ENCODE results near the gene LAMB3. TPM values are rescaled to one million over a fixed set of nuclear protein-coding genes. Genes with fewer than 3 reads are reported as not detected.
A peak's percentile ranks its signal among the peaks of the same experiment; 100 is the strongest.

Gene LAMB3
- total and polyA plus RNA-seq, 4 donors = 14.6 to 121 (median 68.6) TPM

DNA sequence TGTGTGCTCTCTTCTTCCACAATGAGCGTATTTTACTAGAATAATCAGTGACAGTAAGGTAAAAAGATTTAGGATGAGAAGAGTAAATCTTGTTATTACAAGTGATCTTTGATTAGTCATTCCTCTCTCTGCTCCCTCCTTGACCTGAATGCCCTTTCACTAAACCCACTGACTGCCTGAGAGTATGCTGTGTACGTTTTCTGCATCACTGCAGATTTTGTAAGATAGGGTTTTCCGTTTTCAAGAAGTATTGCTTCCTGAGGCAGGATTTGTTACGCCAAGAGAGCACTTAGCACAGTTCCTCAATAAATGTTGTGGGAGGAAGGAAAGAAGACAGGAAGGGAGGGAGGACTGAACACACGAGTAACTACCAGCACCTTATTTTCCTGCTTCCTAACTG is 7.7 kb upstream of the LAMB3 start:
- H3K9ac ChIP-seq (ENCODE audit: insufficient read depth in 1 of 2, low read length in 2 of 2) = no peak overlapping the region
- H3K4me3 ChIP-seq = no peak overlapping the region
- no peaks in the 10 kb centered on the region for H3K36me3 ChIP-seq (ENCODE audit: control insufficient read depth in 4 of 4, insufficient read depth in 4 of 4, low read length in 4 of 4)
- H3K27me3 ChIP-seq (ENCODE audit: control insufficient read depth in 3 of 3, insufficient read depth in 3 of 3, low read length in 2 of 3) = no peaks in the 10 kb centered on the region
- DNase-seq = no peak
- WGBS, 2 donors = 14 to 20% methylated on average over 5 of the region's 5 CpGs
- TF ChIP-seq, protein P1, sequence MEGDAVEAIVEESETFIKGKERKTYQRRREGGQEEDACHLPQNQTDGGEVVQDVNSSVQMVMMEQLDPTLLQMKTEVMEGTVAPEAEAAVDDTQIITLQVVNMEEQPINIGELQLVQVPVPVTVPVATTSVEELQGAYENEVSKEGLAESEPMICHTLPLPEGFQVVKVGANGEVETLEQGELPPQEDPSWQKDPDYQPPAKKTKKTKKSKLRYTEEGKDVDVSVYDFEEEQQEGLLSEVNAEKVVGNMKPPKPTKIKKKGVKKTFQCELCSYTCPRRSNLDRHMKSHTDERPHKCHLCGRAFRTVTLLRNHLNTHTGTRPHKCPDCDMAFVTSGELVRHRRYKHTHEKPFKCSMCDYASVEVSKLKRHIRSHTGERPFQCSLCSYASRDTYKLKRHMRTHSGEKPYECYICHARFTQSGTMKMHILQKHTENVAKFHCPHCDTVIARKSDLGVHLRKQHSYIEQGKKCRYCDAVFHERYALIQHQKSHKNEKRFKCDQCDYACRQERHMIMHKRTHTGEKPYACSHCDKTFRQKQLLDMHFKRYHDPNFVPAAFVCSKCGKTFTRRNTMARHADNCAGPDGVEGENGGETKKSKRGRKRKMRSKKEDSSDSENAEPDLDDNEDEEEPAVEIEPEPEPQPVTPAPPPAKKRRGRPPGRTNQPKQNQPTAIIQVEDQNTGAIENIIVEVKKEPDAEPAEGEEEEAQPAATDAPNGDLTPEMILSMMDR (IDR thresholded peaks at IDR 0.05; ENCODE audit: control extremely low read depth, extremely low read depth) = no peak
- peak; percentile 46 for ATAC-seq (ENCODE audit: insufficient read depth, low FRiP score)
- no peak overlapping the region for H3K27ac ChIP-seq (ENCODE audit: low read depth in 1 of 2, low read length in 1 of 2)
- H3K4me1 ChIP-seq (ENCODE audit: control insufficient read depth in 5 of 5, insufficient read depth in 5 of 5, low read length in 5 of 5) = peaks cover 0 to 11% (median 3%) of the 10 kb centered on the region in 5 donors
- H3K9me3 ChIP-seq (ENCODE audit: control insufficient read depth in 4 of 4, insufficient read depth in 3 of 4, low read length in 3 of 4) = no peaks in the 10 kb centered on the region

DNA sequence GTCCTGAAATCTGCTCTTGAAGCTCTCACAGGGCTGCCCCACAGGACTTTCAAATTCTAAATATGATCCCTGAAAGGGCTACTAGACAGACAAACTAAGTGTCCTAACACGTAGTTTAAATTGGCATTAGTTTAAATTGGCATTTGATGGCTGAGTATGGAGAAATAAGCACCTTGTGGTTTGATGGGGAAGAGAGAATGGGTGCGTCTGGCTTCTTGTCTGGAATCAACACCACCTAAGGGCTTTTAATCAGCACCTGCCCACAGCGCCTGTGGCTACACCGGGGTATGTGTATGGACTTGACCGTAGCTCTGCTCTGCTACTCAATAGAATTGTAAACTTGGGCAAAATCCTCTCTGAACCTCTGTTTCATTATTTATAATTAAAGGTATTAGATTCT is 5.7 kb upstream of the LAMB3 start:
- Histone ChIP-seq H3K9me3 (ENCODE audit: control insufficient read depth in 4 of 4, insufficient read depth in 3 of 4, low read length in 3 of 4) (no peaks in the 10 kb centered on the region), H3K9ac (ENCODE audit: insufficient read depth in 1 of 2, low read length in 2 of 2) (no peak overlapping the region), H3K27me3 (ENCODE audit: control insufficient read depth in 3 of 3, insufficient read depth in 3 of 3, low read length in 2 of 3) (no peaks in the 10 kb centered on the region), H3K36me3 (ENCODE audit: control insufficient read depth in 4 of 4, insufficient read depth in 4 of 4, low read length in 4 of 4) (no peaks in the 10 kb centered on the region), H3K4me3 (no peak overlapping the region), H3K27ac (ENCODE audit: low read depth in 1 of 2, low read length in 1 of 2) (no peak overlapping the region), H3K4me1 (ENCODE audit: control insufficient read depth in 5 of 5, insufficient read depth in 5 of 5, low read length in 5 of 5) (peaks cover 3 to 16% (median 9%) of the 10 kb centered on the region in 5 donors)
- 56 to 67% methylated on average over 5 of the region's 5 CpGs for WGBS, 2 donors
- no peak for ATAC-seq (ENCODE audit: insufficient read depth, low FRiP score)
- TF ChIP-seq, protein P1 (IDR thresholded peaks at IDR 0.05; ENCODE audit: control extremely low read depth, extremely low read depth) = no peak
- no peak for DNase-seq

DNA sequence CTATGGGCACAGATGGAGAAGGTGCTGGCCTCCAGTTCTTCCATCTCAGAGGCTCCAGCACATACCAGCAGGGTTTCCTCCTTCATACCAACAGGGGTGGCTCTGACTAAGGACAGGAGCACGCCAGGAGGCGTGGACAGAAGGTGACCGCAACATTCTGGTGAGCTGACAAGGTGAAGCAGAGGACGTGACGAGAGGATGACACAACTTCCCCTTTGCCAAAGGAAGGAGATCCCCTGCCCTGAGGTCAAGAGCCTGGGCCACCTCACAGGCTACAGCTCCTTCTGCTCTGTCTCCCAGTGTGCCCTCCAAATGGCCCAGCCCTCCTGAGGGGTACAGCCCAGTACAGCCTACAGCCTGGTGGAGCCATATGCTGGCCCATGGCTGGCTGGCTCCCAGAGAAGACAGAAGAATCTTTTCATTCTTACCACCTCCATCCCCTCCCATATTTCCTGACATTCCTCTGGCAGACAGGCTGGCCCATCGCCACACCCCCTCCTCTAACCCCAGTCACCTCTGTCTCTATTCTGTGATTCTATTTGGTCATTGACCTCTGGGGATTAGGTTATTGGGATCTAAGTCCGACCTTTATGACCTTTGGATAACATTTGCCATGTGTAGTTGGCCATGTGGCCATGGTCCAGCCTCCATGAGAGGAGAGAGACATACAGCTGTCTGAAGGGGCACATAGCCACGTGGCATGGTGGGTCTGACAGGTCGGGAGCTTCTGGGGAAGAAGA is 5.1 kb upstream of the LAMB3 start:
- DNase-seq = no peak
- Histone ChIP-seq H3K9me3 (ENCODE audit: control insufficient read depth in 4 of 4, insufficient read depth in 3 of 4, low read length in 3 of 4) (no peaks in the 10 kb centered on the region), H3K4me1 (ENCODE audit: control insufficient read depth in 5 of 5, insufficient read depth in 5 of 5, low read length in 5 of 5) (peaks cover 6 to 22% (median 9%) of the 10 kb centered on the region in 5 donors), H3K9ac (ENCODE audit: insufficient read depth in 1 of 2, low read length in 2 of 2) (no peak overlapping the region), H3K27me3 (ENCODE audit: control insufficient read depth in 3 of 3, insufficient read depth in 3 of 3, low read length in 2 of 3) (no peaks in the 10 kb centered on the region), H3K36me3 (ENCODE audit: control insufficient read depth in 4 of 4, insufficient read depth in 4 of 4, low read length in 4 of 4) (no peaks in the 10 kb centered on the region), H3K27ac (ENCODE audit: low read depth in 1 of 2, low read length in 1 of 2) (no peak overlapping the region), H3K4me3 (no peak overlapping the region)
- TF ChIP-seq, protein P1 (IDR thresholded peaks at IDR 0.05; ENCODE audit: control extremely low read depth, extremely low read depth) = no peak
- no peak for ATAC-seq (ENCODE audit: insufficient read depth, low FRiP score)
- WGBS, 2 donors = 48 to 65% methylated on average over 9 of the region's 9 CpGs
